NCI-H345 treated with DMSO at 0.1 percent for 48 hours (cell line): ENCODE data around the gene ABCA3.
A peak's percentile ranks its signal among the peaks of the same experiment; 100 is the strongest.
"Not testable (repeated sequence)": the region's sequence is repeated elsewhere in the genome, so short reads cannot be mapped to it uniquely, and the experiment has no call there.

Experiments used
- DNase-seq: peaks from one replicate; lab custom pipeline; 2025; ENCODE audit not compliant: unreplicated experiment; lab: John Stamatoyannopoulos, UW

Gene ABCA3

DNA sequence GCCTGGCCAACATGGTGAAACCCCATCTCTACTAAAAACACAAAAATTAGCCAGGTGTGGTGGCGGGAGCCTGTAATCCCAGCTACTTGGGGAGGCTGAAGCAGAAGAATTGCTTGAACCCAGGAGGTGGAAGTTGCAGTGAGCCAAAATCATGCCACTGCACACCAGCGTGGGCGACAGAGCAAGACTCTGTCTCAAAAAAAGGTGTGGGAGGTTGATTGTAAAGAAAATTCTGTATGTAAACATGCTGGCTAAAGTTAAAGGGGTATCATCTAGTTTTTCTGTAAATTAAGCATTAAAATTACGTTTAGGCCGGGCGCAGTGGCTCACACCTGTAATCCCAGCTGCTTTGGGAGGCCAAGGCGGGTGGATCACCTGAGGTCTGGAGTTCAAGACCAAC lies 82.0 kb downstream of the ABCA3 start:
- not testable (repeated sequence) for DNase-seq

DNA sequence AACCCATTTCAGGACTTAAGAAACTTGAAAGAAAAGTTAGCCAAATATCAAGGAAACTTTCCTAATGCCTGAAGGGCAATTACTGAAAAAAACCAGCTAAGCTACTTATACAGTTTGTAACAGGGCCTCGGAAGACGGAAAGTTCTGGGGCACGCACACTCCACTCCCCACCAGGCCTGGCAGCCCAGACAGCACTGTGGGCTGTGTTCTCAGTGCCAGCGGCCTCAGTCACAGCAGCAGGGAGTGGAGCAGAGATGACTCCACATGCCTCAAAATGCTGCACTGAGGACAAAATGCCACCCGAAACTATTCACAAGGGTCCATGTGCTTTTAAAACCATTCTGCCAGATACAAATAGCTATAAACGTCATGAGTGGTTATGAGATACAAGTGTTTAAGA lies 82.8 kb downstream of the ABCA3 start:
- DNase-seq: no peak

- no peak for DNase-seq
Observed at GRCh38 chr16:2256531-2257140, 83.9 kb downstream of the ABCA3 start.

DNA sequence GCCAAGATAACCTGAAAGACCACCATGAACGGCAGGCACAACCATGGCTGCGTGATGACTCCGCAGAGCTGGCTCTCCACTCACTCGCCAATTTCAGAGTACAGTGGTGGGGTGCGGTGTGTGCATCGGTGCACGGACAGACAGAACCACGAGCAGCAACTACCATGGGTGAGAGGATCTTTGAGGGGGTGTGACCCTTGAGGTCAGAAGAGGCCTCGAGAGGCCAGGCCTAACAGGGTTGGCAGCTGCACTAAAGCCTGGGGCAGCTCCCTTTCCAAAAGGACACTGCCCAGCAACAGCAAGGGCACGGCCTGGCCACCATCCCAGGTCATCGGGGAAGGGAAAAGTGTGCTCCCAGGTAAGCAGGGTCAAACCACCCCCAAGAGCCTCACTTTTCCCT lies 87.2 kb downstream of the ABCA3 start:
- DNase-seq: no peak

DNA sequence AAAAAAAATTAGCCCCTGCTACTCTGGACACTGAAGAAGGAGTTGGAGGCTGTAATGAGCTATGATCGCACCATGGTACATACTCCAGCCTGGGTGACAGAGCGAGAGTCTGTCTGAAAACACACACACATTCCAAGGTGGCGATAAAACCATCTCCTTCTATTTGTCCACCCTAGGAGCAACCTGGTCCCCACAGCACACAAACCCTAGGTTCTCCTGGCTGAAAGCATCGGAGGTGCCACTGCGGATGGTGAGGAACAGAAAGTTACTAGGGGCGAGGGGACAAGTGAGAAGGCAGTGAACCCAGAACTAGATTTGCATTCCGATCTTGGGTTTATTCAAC lies 87.8 kb downstream of the ABCA3 start:
- DNase-seq: no peak

DNA sequence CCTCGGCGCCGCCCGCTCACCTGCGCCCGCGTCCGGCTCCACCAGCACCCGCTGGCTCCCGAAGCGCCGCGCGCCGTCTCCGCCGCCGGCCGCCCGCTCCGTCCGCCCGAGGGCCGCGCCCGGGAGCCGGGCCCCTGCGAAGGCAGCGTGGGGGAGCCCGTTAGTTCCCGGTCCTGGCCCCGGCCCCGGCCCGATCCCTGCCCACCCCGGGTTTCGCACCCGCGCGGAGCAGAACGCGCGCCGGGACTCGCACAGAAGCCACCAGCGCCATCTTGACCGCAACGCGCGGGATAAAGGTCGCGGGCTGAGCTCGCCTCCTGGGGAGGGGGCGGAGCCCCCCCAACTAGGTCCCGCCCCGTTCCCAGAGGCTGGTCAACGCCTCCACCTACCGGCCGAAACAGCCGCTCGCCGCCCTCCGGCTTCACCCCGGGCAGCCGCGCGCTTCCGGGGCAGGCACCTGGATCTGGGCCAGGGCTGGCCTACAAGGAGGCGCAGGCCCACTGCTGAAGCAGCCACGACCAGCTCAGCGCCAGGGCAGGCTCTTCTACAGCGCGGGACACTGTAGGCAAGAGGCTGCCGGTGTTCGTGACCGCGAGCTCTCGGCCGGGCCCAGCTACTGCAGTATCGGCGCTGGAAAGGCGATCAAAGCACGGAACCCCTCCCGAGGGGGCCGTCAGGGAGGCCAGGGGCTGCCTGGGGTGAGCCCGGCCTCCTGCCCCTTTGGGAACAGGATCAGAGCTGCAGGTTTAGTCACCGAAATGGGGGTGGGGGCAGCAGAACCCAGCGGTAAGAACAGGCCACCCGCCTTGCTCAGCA lies 89.0 kb downstream of the ABCA3 start, which contains the start of gene ECI1:
Gene ECI1 (minus strand): TSS at position 292 of the 816 bp plus-strand sequence. CDS start 21 bp downstream, at position 271.
- DNase-seq: peak; percentile 82

DNA sequence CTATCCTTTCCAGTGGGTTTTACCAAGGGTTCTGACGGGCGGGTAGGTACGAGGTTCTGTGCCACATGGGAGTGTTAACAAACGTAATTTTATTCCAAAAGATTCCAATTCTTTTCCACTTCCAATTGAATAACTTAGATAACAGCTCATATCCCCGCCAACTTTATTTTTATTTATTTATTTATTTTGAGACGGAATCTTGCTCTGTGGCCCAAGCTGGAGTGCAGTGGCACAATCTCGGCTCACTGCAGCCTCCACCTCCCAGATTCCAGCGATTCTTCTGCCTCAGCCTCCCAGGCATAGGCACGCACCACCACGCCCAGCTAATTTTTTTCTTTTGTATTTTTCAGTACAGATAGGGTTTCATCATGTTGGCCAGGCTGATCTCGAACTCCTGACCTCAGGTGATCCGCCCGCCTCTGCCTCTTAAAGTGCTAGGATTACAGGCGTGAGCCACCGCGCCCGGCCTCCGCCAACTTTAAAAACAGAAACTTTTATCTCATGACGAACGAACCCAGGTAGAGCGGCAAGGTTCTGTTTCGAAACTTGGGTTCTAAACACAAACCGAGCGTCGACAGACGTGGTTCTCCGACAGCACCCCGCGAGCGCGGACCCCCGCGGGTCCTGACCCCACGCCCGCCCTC lies 89.8 kb downstream of the ABCA3 start:
- no peak for DNase-seq

DNA sequence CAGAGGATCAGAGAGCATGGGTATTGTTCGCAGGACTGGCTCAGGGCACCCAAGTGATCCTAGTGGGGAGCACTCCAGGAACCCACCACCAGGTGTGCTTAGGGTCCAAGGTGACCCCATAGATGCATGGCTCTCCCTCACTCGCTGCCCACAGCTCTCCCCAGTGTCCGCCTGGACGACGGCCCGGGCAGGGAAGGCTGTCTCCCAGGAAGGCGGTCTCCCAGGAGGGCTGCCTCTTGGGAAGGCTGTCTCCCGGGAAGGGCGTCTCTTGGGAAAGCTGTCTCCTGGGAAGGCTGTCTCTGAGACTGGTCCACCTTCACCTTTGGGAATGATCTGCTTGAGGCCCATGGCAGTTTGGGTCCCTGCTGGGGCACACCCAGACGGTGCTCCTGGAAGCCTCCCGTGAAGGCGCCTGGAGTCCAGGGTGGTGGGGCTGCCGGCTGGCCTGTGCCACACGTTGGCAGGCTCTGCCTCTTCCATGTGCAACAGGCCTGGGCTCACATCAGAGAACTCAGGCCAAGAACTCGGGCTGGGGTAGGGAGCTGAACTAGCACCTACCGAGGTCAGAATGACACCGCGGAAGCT lies 94.1 kb downstream of the ABCA3 start:
- DNase-seq: no peak

- DNase-seq: no peak
Observed at GRCh38 chr16:2244926-2245795, 95.4 kb downstream of the ABCA3 start.

GRCh38 chr16:2244301-2244700 lies 96.2 kb downstream of the ABCA3 start:
- no peak for DNase-seq

DNA sequence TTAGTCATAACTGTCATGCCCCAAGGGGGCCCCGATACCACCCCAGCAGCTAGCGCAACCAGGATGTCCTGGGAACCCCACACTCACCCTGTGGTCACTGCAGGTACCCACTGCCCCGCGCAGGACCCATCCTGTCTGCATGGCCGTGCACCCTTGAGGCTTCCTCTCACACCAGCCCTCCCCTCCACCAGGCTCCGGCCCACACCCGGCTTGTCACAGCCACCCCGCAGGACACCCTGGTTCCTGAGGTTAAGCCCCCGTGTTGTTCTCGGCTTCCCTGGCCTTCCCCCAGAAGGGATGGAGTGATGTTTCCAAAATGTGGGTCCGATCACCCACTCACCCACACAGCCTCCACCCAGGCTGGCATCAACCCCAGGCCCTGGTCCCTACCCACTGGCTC lies 96.7 kb downstream of the ABCA3 start:
- DNase-seq: no peak

DNA sequence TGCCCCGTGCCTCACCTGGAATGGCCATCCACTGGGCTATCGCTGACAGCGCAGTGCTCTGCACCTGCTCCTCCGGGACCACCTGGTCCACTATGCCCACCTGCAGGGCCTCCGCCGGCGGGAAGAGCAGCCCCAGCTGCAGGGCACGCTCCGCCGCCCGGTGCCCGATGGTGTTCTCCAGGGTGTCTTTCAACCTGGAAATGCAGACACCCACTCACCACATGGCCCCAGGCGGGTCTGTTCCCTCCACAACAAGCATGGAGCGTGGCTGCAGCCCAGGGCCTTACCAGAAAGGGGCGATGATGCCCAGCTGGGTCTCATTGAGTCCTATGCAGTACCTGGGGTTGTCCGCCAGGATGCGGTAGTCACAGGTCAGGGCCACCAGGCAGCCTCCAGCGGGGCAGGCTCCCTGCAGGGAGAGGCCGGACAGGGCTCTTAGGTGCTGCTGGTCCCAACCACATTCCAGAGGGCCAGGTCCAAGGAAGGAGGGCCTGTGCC lies 97.4 kb downstream of the ABCA3 start:
- no peak for DNase-seq

- no peak for DNase-seq
Observed at GRCh38 chr16:2242598-2242997, 97.9 kb downstream of the ABCA3 start.

DNA sequence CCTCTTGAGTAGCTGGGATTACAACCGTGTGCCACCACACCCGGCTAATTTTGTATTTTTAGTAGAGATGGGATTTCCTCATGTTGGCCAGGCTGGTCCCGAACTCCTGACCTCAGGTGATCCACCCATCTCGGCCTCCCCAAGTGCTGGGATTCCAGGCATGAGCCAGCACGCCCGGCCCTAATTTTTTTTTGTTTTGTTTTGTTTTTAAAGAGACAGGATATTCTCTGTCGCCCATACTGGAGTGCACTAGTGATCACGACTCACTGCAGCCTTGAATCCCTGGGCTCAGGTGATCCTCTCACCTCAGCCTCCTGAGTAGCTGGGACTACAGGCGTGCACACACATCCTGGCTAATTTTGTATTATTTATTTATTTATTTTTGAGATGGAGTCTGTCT lies 100.2 kb downstream of the ABCA3 start:
- not testable (repeated sequence) for DNase-seq

DNA sequence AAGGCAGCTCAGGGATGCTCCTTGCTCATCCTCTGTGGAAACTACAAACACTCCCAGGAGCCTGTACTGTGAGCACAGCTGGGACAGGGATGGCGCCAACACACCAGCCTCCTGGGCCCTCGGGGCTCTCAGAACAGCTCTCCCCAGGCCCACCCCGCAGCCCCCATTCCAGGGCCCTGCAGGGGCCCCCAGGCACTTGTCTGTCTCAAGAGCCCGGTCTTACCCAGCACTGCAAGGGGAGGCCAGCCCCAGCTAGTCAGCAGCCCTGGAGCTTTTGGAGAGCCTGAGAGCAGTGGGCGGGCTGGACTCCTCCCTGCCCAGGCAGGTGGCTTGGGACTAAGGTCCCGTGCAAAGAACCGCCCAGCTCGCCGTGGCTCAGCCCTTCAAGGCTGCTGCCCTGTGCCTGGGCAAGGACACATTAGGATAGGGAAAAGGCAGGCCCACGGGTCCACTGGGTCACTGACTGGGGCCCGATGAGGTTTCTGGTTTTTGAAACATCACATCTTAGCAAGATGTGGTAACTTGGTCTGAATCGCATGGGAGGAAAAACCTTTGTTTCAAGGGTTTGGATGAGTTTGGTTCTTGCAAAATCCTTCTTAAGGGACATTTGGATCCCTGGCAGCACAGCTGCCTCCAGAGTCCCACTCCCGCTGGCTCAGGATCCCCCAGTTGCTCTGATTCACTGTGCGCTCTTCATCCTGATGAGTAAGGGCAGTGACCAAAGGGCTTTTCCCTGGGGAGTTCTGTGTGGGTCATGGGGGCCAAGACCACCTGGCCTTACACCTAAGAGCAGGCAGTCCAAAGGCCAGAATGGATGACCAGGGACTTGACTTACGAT lies 101.5 kb downstream of the ABCA3 start:
- DNase-seq: no peak

GRCh38 chr16:2238150-2238837 lies 102.2 kb downstream of the ABCA3 start:
- DNase-seq: no peak

DNA sequence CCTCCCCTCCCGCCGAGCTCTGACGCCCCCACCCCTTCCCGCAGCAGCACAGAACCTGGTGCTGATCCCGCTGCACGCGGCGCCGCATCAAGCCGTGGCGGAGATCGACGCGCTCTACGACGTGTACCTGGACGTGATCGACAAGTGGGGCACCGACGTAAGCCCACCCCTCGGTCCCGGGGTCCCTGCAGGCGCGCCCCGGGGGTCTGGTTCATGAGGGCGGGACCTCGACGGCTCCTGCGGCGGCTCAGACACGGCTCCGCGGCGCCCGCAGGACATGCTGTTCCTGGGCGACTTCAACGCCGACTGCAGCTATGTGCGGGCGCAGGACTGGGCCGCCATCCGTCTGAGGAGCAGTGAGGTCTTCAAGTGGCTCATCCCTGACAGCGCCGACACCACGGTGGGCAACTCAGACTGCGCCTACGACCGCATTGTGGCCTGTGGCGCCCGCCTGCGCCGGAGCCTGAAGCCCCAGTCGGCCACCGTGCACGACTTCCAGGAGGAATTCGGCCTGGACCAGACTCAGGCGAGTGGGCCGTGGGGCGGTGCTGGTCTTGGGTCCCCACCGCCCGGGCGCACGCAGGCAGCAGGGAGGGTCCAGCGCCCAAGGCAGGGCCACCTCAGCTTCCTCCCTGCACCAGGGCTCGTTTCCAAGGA lies 102.9 kb downstream of the ABCA3 start:
- DNase-seq: no peak

DNA sequence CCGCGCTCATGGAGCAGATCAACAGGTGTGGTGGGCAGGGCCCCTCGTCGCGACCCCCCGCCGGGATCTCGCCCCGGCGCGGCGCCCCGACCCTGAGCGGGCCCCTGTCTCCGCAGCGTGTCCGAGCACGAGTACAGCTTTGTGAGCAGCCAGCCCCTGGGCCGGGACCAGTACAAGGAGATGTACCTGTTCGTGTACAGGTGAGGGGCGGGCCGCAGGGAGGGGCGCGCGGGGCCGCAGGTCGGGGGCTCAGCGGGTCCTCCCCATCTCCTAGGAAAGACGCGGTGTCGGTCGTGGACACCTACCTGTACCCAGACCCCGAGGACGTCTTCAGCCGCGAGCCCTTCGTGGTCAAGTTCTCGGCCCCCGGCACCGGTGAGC lies 103.4 kb downstream of the ABCA3 start:
- no peak for DNase-seq
